Vagina (tissue), 2 donors: ENCODE data around the gene ANXA5.

Experiments
- CTCF ChIP-seq, 3 experiments: fragments of 450-650 bp in 2 of 3; fragments of 200-600 bp in 1 of 3; sonication (generic) in 1 of 3; IDR thresholded peaks; one replicate each; pipeline ENCODE4 v1.5.1; 2017 to 2019; ENCODE audit warnings: antibody characterized with exemption in 3 of 3, mild to moderate bottlenecking in 2 of 3, moderate library complexity in 2 of 3
- POLR2A ChIP-seq, 2 donors: fragments of 450-650 bp; IDR thresholded peaks; one replicate each; pipeline ENCODE4 v1.6.1; 2017; ENCODE audit warnings: antibody characterized with exemption in 2 of 2, mild to moderate bottlenecking in 2 of 2, moderate library complexity in 2 of 2

GRCh38 chr4:121655320-121656268 is 41.2 kb downstream of the ANXA5 start:
- TF ChIP-seq CTCF (IDR thresholded peaks at IDR 0.05), result no peak
- no peak for TF ChIP-seq POLR2A (IDR thresholded peaks at IDR 0.05)
